ENCODE data around the gene DOK5. TPM values are rescaled to one million over a fixed set of nuclear protein-coding genes. Genes with fewer than 3 reads are reported as not detected.
"Not testable (repeated sequence)": the region's sequence is repeated elsewhere in the genome, so short reads cannot be mapped to it uniquely, and the experiment has no call there.

Gene DOK5
- total and polyA plus RNA-seq, 2 of the 4 experiments (the other 2 are of a cell fraction): 2.8 to 3.9 TPM

GRCh38 chr20:54479138-54479906 is 3.9 kb downstream of the DOK5 start:
- H3K4ac ChIP-seq (ENCODE audit: low read depth, low read length): no peak overlapping the region
- ATAC-seq (ENCODE audit: low read depth): no peak
- H3K9me3 ChIP-seq (ENCODE audit: control insufficient read depth, insufficient read depth, low read length): no peaks in the 10 kb centered on the region
- H4K20me1 ChIP-seq (ENCODE audit: insufficient read depth, low read length): no peaks in the 10 kb centered on the region
- no peak overlapping the region for H3K4me2 ChIP-seq (ENCODE audit: low read depth, low read length)
- no peak overlapping the region for H4K8ac ChIP-seq (ENCODE audit: low read depth in 2 of 2, low read length in 2 of 2)
- H3K9me1 ChIP-seq (ENCODE audit: insufficient read depth, low read length): no peaks in the 10 kb centered on the region
- no peak overlapping the region for H3K18ac ChIP-seq (ENCODE audit: low read depth, low read length)
- no peaks in the 10 kb centered on the region for H3K4me1 ChIP-seq (ENCODE audit: control insufficient read depth, insufficient read depth, low read length)
- H3K36me3 ChIP-seq (ENCODE audit: control insufficient read depth, insufficient read depth, low read length): no peaks in the 10 kb centered on the region
- H3K27me3 ChIP-seq (ENCODE audit: control insufficient read depth, insufficient read depth, low read length): peaks cover 10% of the 10 kb centered on the region
- H2BK120ac ChIP-seq (ENCODE audit: low read depth, low read length): no peak overlapping the region
- H2AK5ac ChIP-seq (ENCODE audit: low read depth, low read length): no peak overlapping the region
- H3K27ac ChIP-seq (ENCODE audit: insufficient read depth, low read length): no peak overlapping the region
- H2AFZ ChIP-seq (replicated peaks; ENCODE audit: low read length, poor library complexity): no peak overlapping the region
- TF ChIP-seq FOS (IDR thresholded peaks at IDR 0.05; ENCODE audit: low read depth, low read length): no peak
- TF ChIP-seq NFE2L2 (IDR thresholded peaks at IDR 0.05; ENCODE audit: low read depth, low read length): no peak
- no peak for TF ChIP-seq USF2 (IDR thresholded peaks at IDR 0.05; ENCODE audit: low read depth, low read length)
- 0 out of 2 replicates have a peak, but pooled peaks have one; percentile 14 for TF ChIP-seq CTCF (conservative IDR thresholded peaks at IDR 0.05; ENCODE audit: low read depth, low read length)
- no peak overlapping the region for H2AK9ac ChIP-seq (replicated peaks; ENCODE audit: low read depth, low read length, poor library complexity)
- intact Hi-C loops (cut with micrococcal nuclease): loop anchor here (5.0 to 10.0 kb wide), 2 partner anchors 165 to 257 kb away; no protein-coding TSS in a partner anchor
- no peak overlapping the region for H4K91ac ChIP-seq (ENCODE audit: insufficient read depth, low read depth, low read length)
- H4K5ac ChIP-seq (ENCODE audit: low read depth, low read length): no peak overlapping the region
- no peak overlapping the region for H2BK20ac ChIP-seq (ENCODE audit: low read depth, low read length)
- 62% methylated on average over 6 of the region's 9 CpGs; no CpG with 5 or more reads in 1 of the 2 experiments for WGBS, 2 experiments (ENCODE audit: extremely low coverage in 2 of 2, insufficient read length in 1 of 2)
- no peak overlapping the region for H3K23ac ChIP-seq (ENCODE audit: low read depth, low read length)
- H3K79me1 ChIP-seq (ENCODE audit: low read depth in 1 of 2, low read length in 2 of 2): no peaks in the 10 kb centered on the region
- POLR2A ChIA-PET (ENCODE audit: unreplicated experiment): no interaction called here
- dilution Hi-C loops (cut with HindIII; ENCODE audit: low sequenced_read_pairs, unreplicated experiment): no loop called here
- no peak overlapping the region for H2BK5ac ChIP-seq (ENCODE audit: low read depth, low read length, poor library complexity, severe bottlenecking)
- no peak overlapping the region for H3K56ac ChIP-seq (ENCODE audit: extremely low read depth, insufficient read depth, low read length)
- no peak overlapping the region for H3K4me3 ChIP-seq (ENCODE audit: insufficient read depth, low read depth, low read length)
- DNase-seq: peak; percentile 11
- H2BK15ac ChIP-seq (ENCODE audit: low read depth, low read length): no peak overlapping the region
- in situ Hi-C loops (cut with MboI; ENCODE audit: low sequenced_read_pairs): no loop called here
- H3K9ac ChIP-seq (ENCODE audit: low read depth, low read length): no peak overlapping the region
- H3K14ac ChIP-seq (replicated peaks; ENCODE audit: low read depth, low read length): no peak overlapping the region
- CTCF ChIA-PET: no interaction called here
- no TSS peak for BruUV-seq (replicated peaks)

GRCh38 chr20:54479937-54480336 is 4.5 kb downstream of the DOK5 start:
- dilution Hi-C loops (cut with HindIII; ENCODE audit: low sequenced_read_pairs, unreplicated experiment); H3K27ac ChIP-seq (ENCODE audit: insufficient read depth, low read length); H2BK20ac ChIP-seq (ENCODE audit: low read depth, low read length); BruUV-seq (replicated peaks); CTCF ChIA-PET; POLR2A ChIA-PET (ENCODE audit: unreplicated experiment); H3K9me3 ChIP-seq (ENCODE audit: control insufficient read depth, insufficient read depth, low read length); H3K23ac ChIP-seq (ENCODE audit: low read depth, low read length); H3K4me2 ChIP-seq (ENCODE audit: low read depth, low read length); H4K91ac ChIP-seq (ENCODE audit: insufficient read depth, low read depth, low read length); H3K4me3 ChIP-seq (ENCODE audit: insufficient read depth, low read depth, low read length); H3K9me1 ChIP-seq (ENCODE audit: insufficient read depth, low read length); H3K9ac ChIP-seq (ENCODE audit: low read depth, low read length); H2BK15ac ChIP-seq (ENCODE audit: low read depth, low read length); ATAC-seq (ENCODE audit: low read depth); H4K5ac ChIP-seq (ENCODE audit: low read depth, low read length); H2AK5ac ChIP-seq (ENCODE audit: low read depth, low read length); H3K36me3 ChIP-seq (ENCODE audit: control insufficient read depth, insufficient read depth, low read length); H4K20me1 ChIP-seq (ENCODE audit: insufficient read depth, low read length); H4K8ac ChIP-seq (ENCODE audit: low read depth in 2 of 2, low read length in 2 of 2); in situ Hi-C loops (cut with MboI; ENCODE audit: low sequenced_read_pairs); DNase-seq; H2BK5ac ChIP-seq (ENCODE audit: low read depth, low read length, poor library complexity, severe bottlenecking); H2AK9ac ChIP-seq (replicated peaks; ENCODE audit: low read depth, low read length, poor library complexity); H2BK120ac ChIP-seq (ENCODE audit: low read depth, low read length); H3K14ac ChIP-seq (replicated peaks; ENCODE audit: low read depth, low read length); H2AFZ ChIP-seq (replicated peaks; ENCODE audit: low read length, poor library complexity); H3K4ac ChIP-seq (ENCODE audit: low read depth, low read length); H3K27me3 ChIP-seq (ENCODE audit: control insufficient read depth, insufficient read depth, low read length); H3K18ac ChIP-seq (ENCODE audit: low read depth, low read length); H3K79me1 ChIP-seq (ENCODE audit: low read depth in 1 of 2, low read length in 2 of 2); H3K56ac ChIP-seq (ENCODE audit: extremely low read depth, insufficient read depth, low read length); H3K4me1 ChIP-seq (ENCODE audit: control insufficient read depth, insufficient read depth, low read length): not testable (repeated sequence)
- intact Hi-C loops (cut with micrococcal nuclease): loop anchor here (5.0 to 10.0 kb wide), 2 partner anchors 165 to 258 kb away; no protein-coding TSS in a partner anchor
- no CpG with 5 or more reads among the region's 7 CpGs for WGBS, 2 experiments (ENCODE audit: extremely low coverage in 2 of 2, insufficient read length in 1 of 2)
